AG04450 (cell line): ENCODE measurements around the gene REG4. TPM values are rescaled to one million over a fixed set of nuclear protein-coding genes. Genes with fewer than 3 reads are reported as not detected.

Source experiments
- CTCF ChIA-PET: fragments of 300-600, 350-600 bp; formaldehyde crosslinking; extraction: SDS; loops from one replicate; lab custom pipeline; 2022; ENCODE audit warnings: antibody characterized with exemption, inconsistent platforms; lab: Charles Lee
- POLR2A ChIA-PET: fragments of 350-600 bp; formaldehyde crosslinking; extraction: SDS; loops from one replicate; lab custom pipeline; 2021; ENCODE audit warnings: antibody characterized with exemption, inconsistent platforms; lab: Yijun Ruan, JAX
- DNase-seq: peaks from one replicate; pipeline ENCODE4 v3.0.0-alpha.2; 2011; ENCODE audit warnings: low read depth, low spot score
- H3K27ac ChIP-seq: one replicate; pipeline ENCODE4 v1.5.1; 2012; ENCODE audit warnings: low read depth, low read length, control low read depth
- H3K27me3 ChIP-seq: one replicate; pipeline ENCODE4 v1.6.0; 2012; ENCODE audit warnings: low read length; ENCODE audit not compliant: control insufficient read depth, insufficient read depth
- H3K4me3 ChIP-seq: 2 replicates; pipeline ENCODE4 v1.5.1; 2011; ENCODE audit warnings: mild to moderate bottlenecking, low read depth, low read length, control low read depth
- H3K9me3 ChIP-seq: 2 replicates; pipeline ENCODE4 v1.5.1; 2012; ENCODE audit warnings: low read length; ENCODE audit not compliant: control insufficient read depth, insufficient read depth
- polyA plus RNA-seq: library from polyadenylated mRNA; depleted of rRNA; stranded (reverse); fragments of >200 nt; gene quantifications from 2 replicates; pipeline ENCODE4 v1.2.3, GENCODE V29; 2011
- TF ChIP-seq, protein P1 (sequence below): IDR thresholded peaks from 2 replicates; pipeline ENCODE4 v1.5.1; 2011; ENCODE audit warnings: low read depth, low read length, control low read depth, inconsistent platforms

REG4 gene
- polyA plus RNA-seq, 1 experiment = not detected

DNA sequence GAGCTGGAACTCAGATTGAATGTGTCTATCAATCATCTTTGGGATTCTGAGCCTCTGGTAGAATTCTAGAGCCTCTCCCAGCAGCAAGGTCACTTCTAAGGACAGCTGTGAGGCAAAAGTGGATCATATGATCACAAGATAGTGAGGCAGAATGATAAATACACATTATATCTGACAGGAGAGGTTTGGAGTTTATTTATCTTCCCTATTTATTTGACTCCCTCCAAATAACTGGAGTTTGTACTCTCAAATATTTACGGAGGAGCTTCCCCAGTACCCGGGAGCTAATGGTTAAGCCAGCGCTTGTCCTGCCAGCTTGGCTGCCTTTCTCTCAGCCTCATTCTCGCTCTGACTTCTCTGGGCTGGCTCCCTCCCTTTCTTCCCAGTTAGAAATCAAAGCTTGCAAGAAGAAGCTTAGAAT is 44.9 kb downstream of the REG4 start:
- POLR2A ChIA-PET = interaction anchor here (0.6 kb wide), 1 partner anchor 15 kb away, joined by 3 read pairs; no protein-coding TSS in a partner anchor
- CTCF ChIA-PET = interaction anchor here (0.8 to 1.4 kb wide), 2 partner anchors 22 to 43 kb away, joined by 3 to 4 read pairs; no protein-coding TSS in a partner anchor
- Histone ChIP-seq H3K27me3 (peaks cover 22% of the 10 kb centered on the region), H3K9me3 (0 out of 2 replicates have a peak, but pooled peaks cover 2% of the 10 kb centered on the region), H3K27ac (no peak overlapping the region), H3K4me3 (no peak overlapping the region)
- no peak for DNase-seq
- TF ChIP-seq, protein P1, sequence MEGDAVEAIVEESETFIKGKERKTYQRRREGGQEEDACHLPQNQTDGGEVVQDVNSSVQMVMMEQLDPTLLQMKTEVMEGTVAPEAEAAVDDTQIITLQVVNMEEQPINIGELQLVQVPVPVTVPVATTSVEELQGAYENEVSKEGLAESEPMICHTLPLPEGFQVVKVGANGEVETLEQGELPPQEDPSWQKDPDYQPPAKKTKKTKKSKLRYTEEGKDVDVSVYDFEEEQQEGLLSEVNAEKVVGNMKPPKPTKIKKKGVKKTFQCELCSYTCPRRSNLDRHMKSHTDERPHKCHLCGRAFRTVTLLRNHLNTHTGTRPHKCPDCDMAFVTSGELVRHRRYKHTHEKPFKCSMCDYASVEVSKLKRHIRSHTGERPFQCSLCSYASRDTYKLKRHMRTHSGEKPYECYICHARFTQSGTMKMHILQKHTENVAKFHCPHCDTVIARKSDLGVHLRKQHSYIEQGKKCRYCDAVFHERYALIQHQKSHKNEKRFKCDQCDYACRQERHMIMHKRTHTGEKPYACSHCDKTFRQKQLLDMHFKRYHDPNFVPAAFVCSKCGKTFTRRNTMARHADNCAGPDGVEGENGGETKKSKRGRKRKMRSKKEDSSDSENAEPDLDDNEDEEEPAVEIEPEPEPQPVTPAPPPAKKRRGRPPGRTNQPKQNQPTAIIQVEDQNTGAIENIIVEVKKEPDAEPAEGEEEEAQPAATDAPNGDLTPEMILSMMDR = no peak

DNA sequence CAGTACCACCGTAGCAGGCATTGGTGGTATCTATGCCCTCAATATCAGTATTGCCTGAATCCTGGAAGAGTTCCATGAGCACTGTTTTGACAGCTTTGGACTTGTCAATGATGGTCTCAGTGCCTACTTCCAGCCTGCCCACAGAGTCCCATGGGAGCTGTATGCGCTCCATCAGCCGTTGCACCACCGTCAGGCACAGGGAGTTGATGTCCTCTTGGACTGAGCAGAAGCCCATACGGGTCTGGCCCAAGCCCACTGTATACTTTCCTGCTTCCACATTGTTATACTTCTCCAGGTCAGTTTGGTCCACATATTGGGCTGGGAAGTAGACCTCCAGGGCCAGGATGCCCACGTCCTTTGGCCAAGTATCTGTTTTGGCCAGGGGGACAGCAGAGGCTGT is 47.0 kb downstream of the REG4 start:
- Histone ChIP-seq H3K27me3 (peaks cover 17% of the 10 kb centered on the region), H3K27ac (no peak overlapping the region), H3K4me3 (no peak overlapping the region), H3K9me3 (0 out of 2 replicates have a peak, but pooled peaks cover 2% of the 10 kb centered on the region)
- TF ChIP-seq, protein P1 = no peak
- ChIA-PET POLR2A (no interaction called here), CTCF (interaction anchor here (0.7 to 0.8 kb wide), 2 partner anchors 21 to 45 kb away, joined by 3 read pairs; no protein-coding TSS in a partner anchor)
- DNase-seq = no peak

GRCh38 chr1:119762953-119763352 is 48.3 kb downstream of the REG4 start:
- H3K4me3 ChIP-seq = no peak overlapping the region
- peaks cover 12% of the 10 kb centered on the region for H3K27me3 ChIP-seq
- POLR2A ChIA-PET = no interaction called here
- CTCF ChIA-PET = no interaction called here
- no peak overlapping the region for H3K27ac ChIP-seq
- 0 out of 2 replicates have a peak, but pooled peaks cover 2% of the 10 kb centered on the region for H3K9me3 ChIP-seq
- TF ChIP-seq, protein P1 = no peak
- DNase-seq = no peak

GRCh38 chr1:119762409-119762808 is 48.9 kb downstream of the REG4 start:
- POLR2A ChIA-PET = no interaction called here
- no peak for DNase-seq
- TF ChIP-seq, protein P1 = no peak
- Histone ChIP-seq H3K27me3 (peaks cover 12% of the 10 kb centered on the region), H3K4me3 (no peak overlapping the region), H3K27ac (no peak overlapping the region), H3K9me3 (0 out of 2 replicates have a peak, but pooled peaks cover 2% of the 10 kb centered on the region)
- CTCF ChIA-PET = interaction anchor here (1.6 kb wide), 1 partner anchor 86 kb away, joined by 4 read pairs; no protein-coding TSS in a partner anchor

GRCh38 chr1:119758584-119758983 is 52.7 kb downstream of the REG4 start:
- H3K27ac ChIP-seq = no peak overlapping the region
- TF ChIP-seq, protein P1 = no peak
- ChIA-PET CTCF (interaction anchor here (1.4 to 5.5 kb wide), 2 partner anchors 11 to 15 kb away, joined by 3 to 36 read pairs; no protein-coding TSS in a partner anchor), POLR2A (no interaction called here)
- DNase-seq = no peak
- peaks cover 6% of the 10 kb centered on the region for H3K27me3 ChIP-seq
- no peak overlapping the region for H3K4me3 ChIP-seq
- H3K9me3 ChIP-seq = no peaks in the 10 kb centered on the region
